ENCODE results near the gene HOXC4. TPM values are rescaled to one million over a fixed set of nuclear protein-coding genes. Genes with fewer than 3 reads are reported as not detected.

Gene HOXC4
- total RNA-seq, 1 donor from 2014 or later, result not detected

DNA sequence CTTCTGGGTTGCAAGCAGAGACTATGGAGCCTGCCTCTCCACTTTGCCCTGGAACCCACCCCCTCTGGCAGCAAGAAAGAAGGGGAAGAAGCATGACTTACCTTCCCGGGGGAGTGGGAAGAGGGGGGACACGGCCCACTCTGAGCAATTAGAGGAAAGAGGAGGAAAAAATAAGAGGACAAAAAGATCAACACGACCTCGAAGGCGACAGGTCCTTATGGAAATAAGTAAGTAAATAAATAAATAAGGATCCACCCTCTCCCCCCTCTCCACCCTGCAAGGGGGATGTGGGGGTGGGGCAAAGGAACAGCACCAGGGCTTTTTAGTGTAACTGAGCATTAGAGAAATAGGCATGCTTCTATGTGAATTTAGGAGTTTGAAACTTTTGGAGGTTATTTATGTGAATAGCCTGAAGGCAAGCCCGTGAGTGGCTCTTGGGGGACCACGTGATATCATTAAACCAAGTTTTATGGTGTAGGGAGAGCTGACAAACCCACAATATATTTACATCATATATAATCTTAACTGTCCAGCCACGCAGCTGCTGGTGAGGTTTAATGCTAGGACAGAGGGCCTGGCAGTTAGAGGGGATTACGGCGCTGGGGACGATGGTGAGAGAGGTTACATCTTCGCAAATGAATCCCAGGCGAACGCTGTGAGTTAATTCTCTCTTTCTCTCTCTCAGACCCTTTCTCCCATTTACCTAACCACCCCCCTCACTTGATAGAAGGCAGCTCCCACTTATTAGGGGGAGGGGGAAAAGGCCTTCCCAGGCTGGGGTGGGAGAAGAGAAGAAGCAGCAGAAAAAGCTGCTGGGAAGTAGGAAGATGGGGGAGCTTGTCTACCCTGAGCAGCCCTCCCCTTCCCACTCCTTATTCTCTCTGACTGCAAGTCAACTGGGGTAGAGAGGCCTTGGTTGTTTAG, 16.0 kb upstream of the HOXC4 start:
- intact Hi-C loops (cut with micrococcal nuclease), result no loop called here
- peaks cover 100% of the 10 kb centered on the region for H3K27me3 ChIP-seq (ENCODE audit: low read depth)
- peaks cover 2% of the 10 kb centered on the region for H3K9me3 ChIP-seq (replicated peaks)
- DNase-seq, result no peak
- peaks cover 18% of the 10 kb centered on the region for H3K4me1 ChIP-seq
- H3K4me3 ChIP-seq, result no peak overlapping the region
- TF ChIP-seq, protein P1, sequence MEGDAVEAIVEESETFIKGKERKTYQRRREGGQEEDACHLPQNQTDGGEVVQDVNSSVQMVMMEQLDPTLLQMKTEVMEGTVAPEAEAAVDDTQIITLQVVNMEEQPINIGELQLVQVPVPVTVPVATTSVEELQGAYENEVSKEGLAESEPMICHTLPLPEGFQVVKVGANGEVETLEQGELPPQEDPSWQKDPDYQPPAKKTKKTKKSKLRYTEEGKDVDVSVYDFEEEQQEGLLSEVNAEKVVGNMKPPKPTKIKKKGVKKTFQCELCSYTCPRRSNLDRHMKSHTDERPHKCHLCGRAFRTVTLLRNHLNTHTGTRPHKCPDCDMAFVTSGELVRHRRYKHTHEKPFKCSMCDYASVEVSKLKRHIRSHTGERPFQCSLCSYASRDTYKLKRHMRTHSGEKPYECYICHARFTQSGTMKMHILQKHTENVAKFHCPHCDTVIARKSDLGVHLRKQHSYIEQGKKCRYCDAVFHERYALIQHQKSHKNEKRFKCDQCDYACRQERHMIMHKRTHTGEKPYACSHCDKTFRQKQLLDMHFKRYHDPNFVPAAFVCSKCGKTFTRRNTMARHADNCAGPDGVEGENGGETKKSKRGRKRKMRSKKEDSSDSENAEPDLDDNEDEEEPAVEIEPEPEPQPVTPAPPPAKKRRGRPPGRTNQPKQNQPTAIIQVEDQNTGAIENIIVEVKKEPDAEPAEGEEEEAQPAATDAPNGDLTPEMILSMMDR (IDR thresholded peaks at IDR 0.05; ENCODE audit: borderline replicate concordance), result no peak
- H3K27ac ChIP-seq (replicated peaks), result no peak overlapping the region
- no peaks in the 10 kb centered on the region for H3K36me3 ChIP-seq

DNA sequence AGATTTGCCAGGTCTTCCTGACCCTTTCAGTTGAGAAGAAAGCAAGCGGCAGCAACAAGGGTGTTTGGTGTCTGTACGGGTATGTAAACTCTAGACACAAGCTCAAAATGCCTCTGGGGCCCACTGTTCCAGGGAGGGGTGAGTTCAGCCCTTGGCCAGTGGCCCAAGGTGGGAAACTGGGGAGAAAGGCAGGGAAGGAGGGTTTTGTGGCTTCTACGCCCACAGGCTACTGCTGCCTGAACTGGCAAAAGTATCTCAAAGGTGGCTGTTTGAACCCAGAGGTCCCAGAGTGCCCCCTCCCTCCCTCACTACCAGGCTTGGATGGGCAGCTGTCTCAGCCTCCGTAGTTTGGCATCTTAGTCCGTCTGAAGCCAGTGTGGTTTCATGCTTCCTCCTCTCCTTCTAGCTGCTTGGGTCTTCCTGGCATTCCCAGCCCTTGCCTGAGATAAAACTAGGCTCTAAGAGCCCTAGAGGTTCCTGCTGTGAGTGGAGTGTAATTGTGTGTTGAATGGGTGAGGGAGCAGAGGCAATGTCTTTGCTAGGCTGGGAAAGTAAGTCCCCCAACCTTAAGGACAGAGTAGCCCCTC, 15.3 kb upstream of the HOXC4 start:
- Histone ChIP-seq H3K4me3 (no peak overlapping the region), H3K27me3 (ENCODE audit: low read depth) (peaks cover 100% of the 10 kb centered on the region), H3K4me1 (peaks cover 13% of the 10 kb centered on the region), H3K36me3 (no peaks in the 10 kb centered on the region), H3K9me3 (replicated peaks) (no peaks in the 10 kb centered on the region), H3K27ac (replicated peaks) (no peak overlapping the region)
- intact Hi-C loops (cut with micrococcal nuclease), result no loop called here
- DNase-seq, result no peak
- TF ChIP-seq, protein P1 (IDR thresholded peaks at IDR 0.05; ENCODE audit: borderline replicate concordance), result no peak

DNA sequence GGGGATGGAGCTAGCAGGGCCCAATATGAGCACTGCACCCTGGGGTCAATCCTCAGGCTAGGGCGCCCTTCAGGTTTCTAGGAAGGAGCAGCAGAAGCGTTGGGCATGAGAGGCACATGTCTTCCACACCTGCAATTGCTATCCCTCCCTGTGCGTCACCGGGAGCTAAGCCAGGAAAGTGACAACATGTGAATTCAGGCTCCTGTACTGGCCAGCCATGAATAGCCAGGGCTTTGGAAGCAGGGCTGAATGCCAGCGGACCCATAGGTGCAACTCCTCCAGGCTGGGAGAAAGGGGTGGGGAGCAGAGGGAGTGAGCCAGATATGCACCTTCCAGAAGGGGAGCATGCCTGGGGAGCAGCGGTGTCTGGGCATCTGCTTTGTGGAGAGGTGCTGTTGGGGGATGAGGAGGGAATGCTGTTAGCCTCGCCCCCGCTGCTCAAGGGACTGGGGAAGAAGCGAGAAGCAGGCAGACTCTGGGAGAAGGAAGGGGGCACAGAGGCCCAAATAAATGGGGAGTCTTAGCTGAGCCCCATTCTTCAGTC, 14.7 kb upstream of the HOXC4 start:
- H3K27ac ChIP-seq (replicated peaks), result no peak overlapping the region

DNA sequence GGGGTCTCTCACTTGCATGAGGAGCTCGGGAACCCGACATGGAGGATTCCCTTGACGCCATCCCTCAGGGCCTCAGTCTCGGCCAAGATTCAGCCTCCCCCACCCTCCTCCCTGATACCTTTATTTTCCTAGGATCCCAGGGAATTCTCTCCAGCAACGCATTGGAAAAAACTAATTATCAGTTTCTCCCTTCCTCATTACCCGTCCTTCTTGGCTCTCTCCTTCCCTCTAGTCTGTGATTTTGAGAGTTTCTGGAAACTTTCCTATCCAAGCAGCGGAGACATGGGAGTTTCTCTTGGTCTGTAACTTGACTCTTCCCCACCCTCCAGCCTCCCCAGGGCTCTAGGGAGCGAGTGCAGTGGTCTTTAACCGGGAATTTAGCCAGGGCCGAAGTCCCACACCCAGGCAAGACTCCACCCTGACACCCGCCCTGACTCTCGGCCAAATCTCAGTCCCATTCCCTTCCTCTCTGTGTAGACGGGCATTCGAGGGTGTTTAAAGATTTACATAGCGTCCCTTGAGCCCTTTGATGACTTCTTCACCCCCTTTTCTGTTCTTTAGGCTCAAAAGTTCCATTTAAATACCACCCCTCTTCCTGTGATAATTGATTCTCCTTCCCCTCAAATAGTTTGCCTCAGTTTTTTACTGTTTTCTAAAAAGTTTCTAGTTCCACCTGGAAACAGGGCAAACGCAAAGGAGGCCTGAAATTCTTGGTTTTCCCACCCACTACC, 14.1 kb upstream of the HOXC4 start:
- Histone ChIP-seq H3K27me3 (ENCODE audit: low read depth) (peaks cover 99% of the 10 kb centered on the region), H3K27ac (replicated peaks) (no peak overlapping the region), H3K4me3 (no peak overlapping the region), H3K9me3 (replicated peaks) (no peaks in the 10 kb centered on the region), H3K4me1 (peaks cover under 1% of the 10 kb centered on the region), H3K36me3 (no peaks in the 10 kb centered on the region)
- intact Hi-C loops (cut with micrococcal nuclease), result no loop called here
- TF ChIP-seq, protein P1 (IDR thresholded peaks at IDR 0.05; ENCODE audit: borderline replicate concordance), result no peak
- no peak for DNase-seq

More for the DNA sequence above, 14.7 kb upstream of the HOXC4 start:
- peaks cover 7% of the 10 kb centered on the region for H3K4me1 ChIP-seq
- peaks cover 99% of the 10 kb centered on the region for H3K27me3 ChIP-seq (ENCODE audit: low read depth)
- H3K9me3 ChIP-seq (replicated peaks), result no peaks in the 10 kb centered on the region
- H3K4me3 ChIP-seq, result no peak overlapping the region
- intact Hi-C loops (cut with micrococcal nuclease), result no loop called here
- H3K36me3 ChIP-seq, result no peaks in the 10 kb centered on the region
- TF ChIP-seq, protein P1 (IDR thresholded peaks at IDR 0.05; ENCODE audit: borderline replicate concordance), result no peak
- DNase-seq, result no peak

DNA sequence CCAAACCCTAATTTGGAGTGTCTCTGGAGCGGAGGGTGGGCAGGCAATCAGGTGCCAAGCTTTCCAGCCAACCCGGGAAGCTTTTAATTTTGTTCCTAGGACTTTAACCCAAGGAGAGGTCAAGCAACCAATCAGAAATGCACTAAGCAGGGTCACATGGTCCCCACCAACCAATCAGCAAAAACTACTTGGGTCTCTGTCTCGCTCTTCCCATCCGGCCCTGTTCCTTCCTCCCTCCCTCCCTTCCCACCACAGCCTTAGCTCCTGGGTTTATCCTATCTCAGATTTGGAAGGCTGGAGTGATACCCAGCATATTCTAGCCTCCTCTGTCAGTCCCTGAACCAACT, 13.5 kb upstream of the HOXC4 start:
- no peaks in the 10 kb centered on the region for H3K9me3 ChIP-seq (replicated peaks)
- no peak overlapping the region for H3K27ac ChIP-seq (replicated peaks)
- peaks cover 99% of the 10 kb centered on the region for H3K27me3 ChIP-seq (ENCODE audit: low read depth)
- H3K4me1 ChIP-seq, result no peaks in the 10 kb centered on the region
- intact Hi-C loops (cut with micrococcal nuclease), result no loop called here
- TF ChIP-seq, protein P1 (IDR thresholded peaks at IDR 0.05; ENCODE audit: borderline replicate concordance), result no peak
- DNase-seq, result no peak
- H3K36me3 ChIP-seq, result no peaks in the 10 kb centered on the region
- no peak overlapping the region for H3K4me3 ChIP-seq

Data from left ventricle myocardium inferior (tissue), 1 donor.